ENCODE results near the gene YARS1.

YARS1 gene

DNA sequence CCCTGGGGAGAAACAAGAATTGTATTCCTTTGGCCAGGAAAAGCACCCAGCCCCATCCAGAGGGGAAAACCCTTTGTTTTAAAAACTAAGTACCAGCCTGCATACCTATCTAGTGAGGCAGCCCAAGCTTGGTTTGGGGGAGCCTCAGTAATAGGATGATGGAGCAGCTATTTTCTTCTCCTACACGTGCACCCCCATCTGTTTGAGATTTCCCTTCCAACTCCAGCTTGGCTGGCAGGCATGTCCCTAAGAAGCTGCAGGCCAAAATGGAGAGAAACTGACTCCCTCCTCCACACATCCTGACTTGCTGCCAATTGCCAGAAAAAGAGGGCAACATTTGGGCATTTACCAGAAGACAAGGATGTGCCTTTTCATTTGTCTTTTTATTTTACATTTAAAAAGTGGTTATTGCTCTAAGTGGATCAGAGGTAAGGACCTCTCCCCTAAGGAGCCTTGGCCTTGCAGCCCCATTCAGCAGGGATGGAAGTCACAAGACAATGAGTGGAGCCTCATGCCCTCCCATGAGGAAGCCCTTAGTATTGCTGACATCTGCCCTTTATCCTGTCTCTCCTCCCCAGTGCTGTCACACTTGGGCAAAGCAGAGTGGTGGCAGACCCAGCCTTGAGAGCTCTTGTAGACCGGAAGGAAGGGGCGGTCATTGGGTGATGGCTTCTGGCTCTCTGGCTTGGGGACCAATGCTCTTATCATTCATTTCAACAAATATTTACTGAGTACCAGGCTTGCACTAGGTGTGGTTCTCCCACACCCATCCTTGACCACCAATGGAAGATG, 44.9 kb upstream of the YARS1 start:
- H4K5ac ChIP-seq (ENCODE audit: low read length) = no peak overlapping the region
- H3K79me2 ChIP-seq (ENCODE audit: control insufficient read depth, insufficient read depth, low read length) = no peaks in the 10 kb centered on the region
- H3K4me2 ChIP-seq (ENCODE audit: low read length) = no peak overlapping the region
- H3K9ac ChIP-seq (ENCODE audit: low read length) = no peak overlapping the region
- H3K23ac ChIP-seq (ENCODE audit: low read length) = no peak overlapping the region
- H4K8ac ChIP-seq (ENCODE audit: low read depth, low read length) = no peak overlapping the region
- H2BK5ac ChIP-seq (ENCODE audit: low read length) = no peak overlapping the region
- H3K27ac ChIP-seq (ENCODE audit: low read depth, low read length) = no peak overlapping the region
- no peak overlapping the region for H3K4me3 ChIP-seq (ENCODE audit: low read length)
- no CpG with 5 or more reads among the region's 3 CpGs for WGBS (ENCODE audit: extremely low coverage, insufficient coverage, low lambda C conversion rate)
- no peak overlapping the region for H2AK5ac ChIP-seq (ENCODE audit: low read length)
- no peak overlapping the region for H3K18ac ChIP-seq (ENCODE audit: low read length)
- H3K4me1 ChIP-seq (ENCODE audit: control insufficient read depth, low read depth, low read length) = no peaks in the 10 kb centered on the region
- no peak overlapping the region for H3K4ac ChIP-seq (ENCODE audit: low read depth, low read length)
- no peaks in the 10 kb centered on the region for H3K79me1 ChIP-seq (ENCODE audit: low read length)
- H3K36me3 ChIP-seq (ENCODE audit: control insufficient read depth, insufficient read depth, low read length) = no peaks in the 10 kb centered on the region
- no peak overlapping the region for H3K56ac ChIP-seq (ENCODE audit: low read length)
- H2BK15ac ChIP-seq (replicated peaks; ENCODE audit: low read depth) = no peak overlapping the region
- no peaks in the 10 kb centered on the region for H3K27me3 ChIP-seq (ENCODE audit: insufficient read depth, low read length, poor library complexity)
- DNase-seq = no peak
- H2BK120ac ChIP-seq (ENCODE audit: low read depth, low read length) = no peak overlapping the region

DNA sequence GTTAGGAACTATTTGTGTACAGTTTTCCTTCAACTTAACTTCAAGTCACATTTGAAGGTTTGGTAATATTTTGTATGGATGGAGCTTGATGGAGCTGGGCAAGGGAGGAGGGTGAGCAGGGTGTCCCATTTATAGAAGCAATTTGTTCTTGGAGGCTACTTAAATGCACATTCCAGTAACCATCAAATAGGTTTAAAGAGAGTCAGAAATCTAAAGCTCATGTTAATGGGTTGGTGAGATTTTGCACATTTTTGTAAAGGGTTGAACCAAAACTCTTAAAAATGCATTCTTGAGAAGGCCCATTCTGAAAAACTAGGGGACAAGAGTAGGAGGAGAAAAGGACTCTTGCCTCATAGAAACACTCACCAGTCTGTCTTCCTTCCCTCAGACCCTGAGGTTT, 43.4 kb upstream of the YARS1 start:
- no peak overlapping the region for H2BK15ac ChIP-seq (replicated peaks; ENCODE audit: low read depth)
- H3K4me2 ChIP-seq (ENCODE audit: low read length) = no peak overlapping the region
- H3K23ac ChIP-seq (ENCODE audit: low read length) = no peak overlapping the region
- no peak overlapping the region for H4K5ac ChIP-seq (ENCODE audit: low read length)
- no peaks in the 10 kb centered on the region for H3K79me1 ChIP-seq (ENCODE audit: low read length)
- no peak overlapping the region for H3K4me3 ChIP-seq (ENCODE audit: low read length)
- no peak overlapping the region for H3K9ac ChIP-seq (ENCODE audit: low read length)
- no peak overlapping the region for H3K56ac ChIP-seq (ENCODE audit: low read length)
- H3K27me3 ChIP-seq (ENCODE audit: insufficient read depth, low read length, poor library complexity) = no peaks in the 10 kb centered on the region
- H3K18ac ChIP-seq (ENCODE audit: low read length) = no peak overlapping the region
- H4K8ac ChIP-seq (ENCODE audit: low read depth, low read length) = no peak overlapping the region
- H3K4me1 ChIP-seq (ENCODE audit: control insufficient read depth, low read depth, low read length) = no peaks in the 10 kb centered on the region
- no peak for DNase-seq
- no peak overlapping the region for H2BK5ac ChIP-seq (ENCODE audit: low read length)
- H3K27ac ChIP-seq (ENCODE audit: low read depth, low read length) = no peak overlapping the region
- no peak overlapping the region for H2AK5ac ChIP-seq (ENCODE audit: low read length)
- H3K79me2 ChIP-seq (ENCODE audit: control insufficient read depth, insufficient read depth, low read length) = no peaks in the 10 kb centered on the region
- no peak overlapping the region for H3K4ac ChIP-seq (ENCODE audit: low read depth, low read length)
- H2BK120ac ChIP-seq (ENCODE audit: low read depth, low read length) = no peak overlapping the region
- no peaks in the 10 kb centered on the region for H3K36me3 ChIP-seq (ENCODE audit: control insufficient read depth, insufficient read depth, low read length)

DNA sequence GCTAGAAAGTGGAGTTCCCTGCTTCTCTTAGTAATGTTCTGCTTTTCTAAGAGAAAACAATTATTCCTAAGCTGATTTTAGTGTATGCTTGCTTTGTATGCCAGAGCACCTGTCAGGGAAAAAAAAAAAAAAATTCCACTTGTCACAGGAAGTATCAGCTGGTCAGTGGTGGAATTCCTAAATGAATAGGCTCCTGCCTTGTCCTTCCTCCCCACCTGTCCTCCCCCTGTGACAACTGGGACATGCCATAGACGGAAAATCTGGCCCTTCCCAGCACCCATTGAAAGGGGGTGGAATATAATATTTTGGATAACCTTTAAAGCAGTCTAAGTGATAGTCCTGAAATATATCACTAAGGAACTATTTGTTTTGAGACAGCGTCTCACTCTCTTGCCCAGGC, 42.8 kb upstream of the YARS1 start:
- H3K27ac ChIP-seq (ENCODE audit: low read depth, low read length) = no peak overlapping the region
- H3K79me2 ChIP-seq (ENCODE audit: control insufficient read depth, insufficient read depth, low read length) = no peaks in the 10 kb centered on the region
- H3K27me3 ChIP-seq (ENCODE audit: insufficient read depth, low read length, poor library complexity) = no peaks in the 10 kb centered on the region
- no peak overlapping the region for H4K8ac ChIP-seq (ENCODE audit: low read depth, low read length)
- H3K36me3 ChIP-seq (ENCODE audit: control insufficient read depth, insufficient read depth, low read length) = no peaks in the 10 kb centered on the region
- DNase-seq = no peak
- no peak overlapping the region for H3K9ac ChIP-seq (ENCODE audit: low read length)
- no peak overlapping the region for H3K23ac ChIP-seq (ENCODE audit: low read length)
- H2BK120ac ChIP-seq (ENCODE audit: low read depth, low read length) = no peak overlapping the region
- no peak overlapping the region for H3K4me2 ChIP-seq (ENCODE audit: low read length)
- H3K4ac ChIP-seq (ENCODE audit: low read depth, low read length) = no peak overlapping the region
- H3K56ac ChIP-seq (ENCODE audit: low read length) = no peak overlapping the region
- H2BK5ac ChIP-seq (ENCODE audit: low read length) = no peak overlapping the region
- H3K79me1 ChIP-seq (ENCODE audit: low read length) = no peaks in the 10 kb centered on the region
- H3K4me1 ChIP-seq (ENCODE audit: control insufficient read depth, low read depth, low read length) = no peaks in the 10 kb centered on the region
- no peak overlapping the region for H4K5ac ChIP-seq (ENCODE audit: low read length)
- no peak overlapping the region for H2AK5ac ChIP-seq (ENCODE audit: low read length)
- whole genome bisulfite sequencing (ENCODE audit: extremely low coverage, insufficient coverage, low lambda C conversion rate) = no CpG with 5 or more reads among the region's 2 CpGs
- H3K18ac ChIP-seq (ENCODE audit: low read length) = no peak overlapping the region
- no peak overlapping the region for H3K4me3 ChIP-seq (ENCODE audit: low read length)
- no peak overlapping the region for H2BK15ac ChIP-seq (replicated peaks; ENCODE audit: low read depth)

- Histone ChIP-seq H3K4me2 (ENCODE audit: low read length) (no peak overlapping the region), H2BK120ac (ENCODE audit: low read depth, low read length) (no peak overlapping the region), H3K18ac (ENCODE audit: low read length) (no peak overlapping the region), H2AK5ac (ENCODE audit: low read length) (no peak overlapping the region), H4K5ac (ENCODE audit: low read length) (no peak overlapping the region), H4K8ac (ENCODE audit: low read depth, low read length) (no peak overlapping the region), H3K4me1 (ENCODE audit: control insufficient read depth, low read depth, low read length) (no peaks in the 10 kb centered on the region), H3K4me3 (ENCODE audit: low read length) (no peak overlapping the region), H3K27ac (ENCODE audit: low read depth, low read length) (no peak overlapping the region), H3K56ac (ENCODE audit: low read length) (no peak overlapping the region), H3K23ac (ENCODE audit: low read length) (no peak overlapping the region), H2BK5ac (ENCODE audit: low read length) (no peak overlapping the region), H3K79me2 (ENCODE audit: control insufficient read depth, insufficient read depth, low read length) (no peaks in the 10 kb centered on the region), H3K79me1 (ENCODE audit: low read length) (no peaks in the 10 kb centered on the region), H3K27me3 (ENCODE audit: insufficient read depth, low read length, poor library complexity) (no peaks in the 10 kb centered on the region), H2BK15ac (replicated peaks; ENCODE audit: low read depth) (no peak overlapping the region), H3K4ac (ENCODE audit: low read depth, low read length) (no peak overlapping the region), H3K36me3 (ENCODE audit: control insufficient read depth, insufficient read depth, low read length) (no peaks in the 10 kb centered on the region), H3K9ac (ENCODE audit: low read length) (no peak overlapping the region)
- WGBS (ENCODE audit: extremely low coverage, insufficient coverage, low lambda C conversion rate) = no CpG with 5 or more reads among the region's 7 CpGs
- DNase-seq = no peak
Measured at GRCh38 chr1:32858791-32859190, 41.6 kb upstream of the YARS1 start.

DNA sequence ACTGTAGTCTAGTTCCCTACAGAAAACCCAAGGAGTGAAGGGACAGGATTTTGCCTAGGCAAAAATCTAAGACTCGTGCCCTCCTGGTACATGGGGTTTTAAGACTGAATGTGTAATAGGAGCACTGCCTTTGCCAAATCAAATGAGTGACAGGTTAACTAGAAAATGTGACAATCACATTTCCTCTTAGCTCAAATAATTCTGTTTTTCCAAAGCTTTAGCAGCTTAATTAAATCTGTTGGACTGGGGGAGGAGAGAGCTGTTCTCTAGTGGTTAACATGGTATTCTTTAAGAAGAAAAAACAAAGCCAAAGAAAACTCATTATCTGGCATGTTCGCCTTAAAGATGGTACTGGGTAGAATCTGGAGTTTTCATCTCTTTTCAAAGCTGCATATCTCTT, 41.0 kb upstream of the YARS1 start:
- Histone ChIP-seq H3K4me1 (ENCODE audit: control insufficient read depth, low read depth, low read length) (no peaks in the 10 kb centered on the region), H3K56ac (ENCODE audit: low read length) (no peak overlapping the region), H3K4ac (ENCODE audit: low read depth, low read length) (no peak overlapping the region), H3K9ac (ENCODE audit: low read length) (no peak overlapping the region), H3K4me2 (ENCODE audit: low read length) (no peak overlapping the region), H3K36me3 (ENCODE audit: control insufficient read depth, insufficient read depth, low read length) (no peaks in the 10 kb centered on the region), H4K5ac (ENCODE audit: low read length) (no peak overlapping the region), H3K23ac (ENCODE audit: low read length) (no peak overlapping the region), H3K79me1 (ENCODE audit: low read length) (no peaks in the 10 kb centered on the region), H3K18ac (ENCODE audit: low read length) (no peak overlapping the region), H2BK15ac (replicated peaks; ENCODE audit: low read depth) (no peak overlapping the region), H3K4me3 (ENCODE audit: low read length) (no peak overlapping the region), H4K8ac (ENCODE audit: low read depth, low read length) (no peak overlapping the region), H3K27ac (ENCODE audit: low read depth, low read length) (no peak overlapping the region), H2BK120ac (ENCODE audit: low read depth, low read length) (no peak overlapping the region), H2BK5ac (ENCODE audit: low read length) (no peak overlapping the region), H2AK5ac (ENCODE audit: low read length) (no peak overlapping the region), H3K79me2 (ENCODE audit: control insufficient read depth, insufficient read depth, low read length) (no peaks in the 10 kb centered on the region), H3K27me3 (ENCODE audit: insufficient read depth, low read length, poor library complexity) (no peaks in the 10 kb centered on the region)
- WGBS (ENCODE audit: extremely low coverage, insufficient coverage, low lambda C conversion rate) = no CpG with 5 or more reads among the region's 2 CpGs
- DNase-seq = no peak

Data from mesendoderm (in vitro differentiated cells).